Activated CD4-positive, alpha-beta T cell treated with anti-CD3 and anti-CD28 coated beads, Interleukin-2, amount 10 ng/mL, durations not matched to agents 7 days and 5 days (primary cell): Measurements from ENCODE around the gene INO80C. TPM values are rescaled to one million over a fixed set of nuclear protein-coding genes. Genes with fewer than 3 reads are reported as not detected.

ENCODE experiments used
- CTCF ChIA-PET: fragments of 350-600 bp; sonication (Branson Sonifier 250); formaldehyde crosslinking; loops from one replicate; lab custom pipeline; 2021; ENCODE audit warnings: antibody characterized with exemption; lab: Charles Lee
- POLR2A ChIA-PET: fragments of 350-600 bp; sonication (Branson Sonifier 250); formaldehyde crosslinking; loops from one replicate; lab custom pipeline; 2021; ENCODE audit warnings: antibody characterized with exemption; lab: Charles Lee
- DNase-seq: peaks from one replicate; pipeline ENCODE4 v3.0.0-alpha.2; 2020
- H3K27ac Mint-ChIP-seq: one replicate; pipeline ENCODE4 v1.8.0; 2021; ENCODE audit warnings: mild to moderate bottlenecking, moderate library complexity, mixed read lengths
- H3K27me3 Mint-ChIP-seq: one replicate; pipeline ENCODE4 v1.8.0; 2021; ENCODE audit warnings: mixed read lengths
- H3K36me3 Mint-ChIP-seq: one replicate; pipeline ENCODE4 v1.8.0; 2021; ENCODE audit warnings: low read depth, mixed read lengths
- H3K4me1 Mint-ChIP-seq: one replicate; pipeline ENCODE4 v1.8.0; 2021; ENCODE audit warnings: mixed read lengths
- H3K4me3 Mint-ChIP-seq: one replicate; pipeline ENCODE4 v1.8.0; 2021; ENCODE audit warnings: mild to moderate bottlenecking, moderate library complexity, mixed read lengths
- H3K9me3 Mint-ChIP-seq: one replicate; pipeline ENCODE4 v1.8.0; 2021; ENCODE audit warnings: mixed read lengths
- total RNA-seq, 2 experiments: library from RNA; stranded (reverse); gene quantifications; one replicate each; pipeline ENCODE4 v1.2.3, GENCODE V29; 2021

The INO80C gene
- total RNA-seq, 2 experiments from 2014 or later, result 18.9 to 22.0 TPM

DNA sequence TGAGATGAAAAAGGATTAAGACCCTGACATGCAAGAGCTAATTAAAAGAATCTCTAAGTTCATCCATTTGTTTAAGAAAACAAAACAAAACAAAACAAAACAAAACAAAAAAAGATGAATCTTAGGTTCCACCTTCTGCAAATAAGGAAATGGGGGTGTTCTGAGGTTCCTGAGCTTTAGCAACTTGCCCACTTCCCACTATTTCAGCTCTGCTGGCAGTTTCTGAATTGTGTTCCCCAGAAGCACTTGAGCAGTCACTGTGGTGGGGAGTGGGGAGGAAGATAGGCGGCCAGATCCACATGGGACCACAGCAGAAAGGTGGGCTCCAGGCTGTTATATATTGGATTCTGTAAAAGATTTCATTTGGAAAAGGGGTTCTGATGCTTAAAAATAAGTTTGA, 20.3 kb downstream of the INO80C start:
- ChIA-PET CTCF (interaction anchor here (0.6 to 1.3 kb wide), 3 partner anchors 14 to 469 kb away, joined by 3 read pairs; no protein-coding TSS in a partner anchor), POLR2A (no interaction called here)
- Mint-ChIP-seq H3K36me3 (peaks cover 19% of the 10 kb centered on the region), H3K27me3 (no peaks in the 10 kb centered on the region), H3K27ac (no peak overlapping the region), H3K4me1 (peaks cover under 1% of the 10 kb centered on the region), H3K9me3 (no peaks in the 10 kb centered on the region), H3K4me3 (no peak overlapping the region)
- DNase-seq, result no peak

DNA sequence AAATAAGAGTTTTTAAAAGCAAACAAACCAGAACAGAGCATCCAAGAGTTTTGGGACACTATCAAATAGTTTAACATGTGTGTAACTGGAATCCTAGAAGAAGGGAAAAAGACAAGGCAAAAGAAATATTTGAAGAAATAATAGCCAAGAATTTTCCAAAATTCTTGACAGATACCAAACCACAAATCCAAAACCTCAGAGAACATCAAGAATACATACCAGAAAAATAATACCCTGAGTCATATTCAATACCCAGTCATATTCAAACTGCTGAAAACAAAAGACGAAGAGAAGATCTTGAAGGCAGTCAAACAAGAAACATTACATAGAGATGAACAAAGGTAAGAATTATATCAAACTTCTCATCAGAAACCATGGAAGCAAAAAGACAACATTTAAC, 22.9 kb downstream of the INO80C start:
- H3K9me3 Mint-ChIP-seq, result no peaks in the 10 kb centered on the region
- no peak overlapping the region for H3K4me3 Mint-ChIP-seq
- no peaks in the 10 kb centered on the region for H3K4me1 Mint-ChIP-seq
- ChIA-PET POLR2A (no interaction called here), CTCF (no interaction called here)
- no peaks in the 10 kb centered on the region for H3K27me3 Mint-ChIP-seq
- peaks cover 21% of the 10 kb centered on the region for H3K36me3 Mint-ChIP-seq
- no peak for DNase-seq
- no peak overlapping the region for H3K27ac Mint-ChIP-seq

DNA sequence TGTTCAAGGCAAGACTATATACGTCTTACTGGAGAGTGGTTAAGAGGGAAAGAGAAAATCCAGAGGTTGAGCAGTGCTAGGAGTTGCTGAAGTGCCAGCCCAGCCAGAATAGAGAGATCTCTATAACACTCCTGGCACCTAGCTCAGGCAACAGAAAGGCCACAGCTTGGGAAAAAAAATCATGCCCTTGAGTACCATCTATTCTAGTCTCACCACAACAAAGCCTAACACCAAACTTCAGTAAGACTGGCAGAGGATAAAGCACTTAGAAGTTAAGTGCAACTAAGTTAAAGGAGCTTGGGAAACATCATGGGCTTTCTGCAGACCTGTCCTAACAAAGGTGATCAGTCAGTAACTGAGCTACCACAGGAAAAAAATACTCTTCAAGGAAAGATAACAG, 24.2 kb downstream of the INO80C start:
- Mint-ChIP-seq H3K4me3 (no peak overlapping the region), H3K4me1 (no peaks in the 10 kb centered on the region), H3K36me3 (peaks cover 21% of the 10 kb centered on the region), H3K27me3 (no peaks in the 10 kb centered on the region), H3K9me3 (no peaks in the 10 kb centered on the region), H3K27ac (no peak overlapping the region)
- POLR2A ChIA-PET, result no interaction called here
- DNase-seq, result no peak
- CTCF ChIA-PET, result interaction anchor here (1.1 kb wide), 1 partner anchor 432 kb away, joined by 4 read pairs; the partner anchor contains the start of gene MAPRE2

DNA sequence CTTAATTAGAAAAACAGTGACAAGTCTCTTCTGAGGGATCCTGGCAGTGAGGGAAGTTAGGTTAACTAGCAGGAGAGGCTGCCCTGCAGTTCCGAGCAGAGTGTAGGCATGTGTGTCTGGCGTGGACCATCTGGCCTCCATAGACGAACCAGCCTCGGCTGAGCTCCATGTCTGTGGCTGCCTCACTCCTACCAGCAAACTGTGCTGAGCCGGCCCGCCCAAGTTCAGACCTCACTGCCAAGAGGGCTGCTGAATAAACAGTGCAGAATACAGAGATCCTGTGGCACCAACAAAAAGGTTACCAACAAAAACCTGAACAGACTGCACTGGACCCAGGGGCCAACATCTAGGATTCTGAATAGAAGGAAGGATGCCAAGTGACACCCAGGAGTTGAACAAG, 27.3 kb downstream of the INO80C start:
- Mint-ChIP-seq H3K27me3 (no peaks in the 10 kb centered on the region), H3K36me3 (peaks cover 18% of the 10 kb centered on the region), H3K27ac (no peak overlapping the region), H3K4me1 (no peaks in the 10 kb centered on the region), H3K4me3 (no peak overlapping the region), H3K9me3 (no peaks in the 10 kb centered on the region)
- ChIA-PET CTCF (no interaction called here), POLR2A (no interaction called here)
- DNase-seq, result no peak

DNA sequence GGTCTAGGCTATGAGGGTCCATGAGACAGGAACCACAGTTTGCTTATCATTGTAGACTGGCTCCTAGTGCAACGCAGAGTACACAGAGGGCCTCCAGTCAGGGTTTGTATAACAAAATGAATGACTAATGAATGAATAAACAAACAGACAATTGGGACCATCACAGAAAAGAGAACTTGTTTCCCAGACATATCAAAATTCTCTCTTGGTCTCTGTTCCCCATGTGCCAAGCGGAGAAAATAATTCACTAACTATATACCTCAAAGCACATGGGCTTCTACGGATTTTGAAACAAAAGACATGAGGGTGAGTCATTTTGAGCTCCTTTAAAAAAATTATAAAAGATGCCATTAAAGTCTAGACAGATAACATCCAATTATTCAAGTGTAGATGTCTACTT, 28.0 kb downstream of the INO80C start:
- Mint-ChIP-seq H3K36me3 (peaks cover 13% of the 10 kb centered on the region), H3K4me3 (no peak overlapping the region), H3K27ac (no peak overlapping the region), H3K27me3 (no peaks in the 10 kb centered on the region), H3K9me3 (no peaks in the 10 kb centered on the region), H3K4me1 (no peaks in the 10 kb centered on the region)
- no peak for DNase-seq
- ChIA-PET POLR2A (no interaction called here), CTCF (no interaction called here)

DNA sequence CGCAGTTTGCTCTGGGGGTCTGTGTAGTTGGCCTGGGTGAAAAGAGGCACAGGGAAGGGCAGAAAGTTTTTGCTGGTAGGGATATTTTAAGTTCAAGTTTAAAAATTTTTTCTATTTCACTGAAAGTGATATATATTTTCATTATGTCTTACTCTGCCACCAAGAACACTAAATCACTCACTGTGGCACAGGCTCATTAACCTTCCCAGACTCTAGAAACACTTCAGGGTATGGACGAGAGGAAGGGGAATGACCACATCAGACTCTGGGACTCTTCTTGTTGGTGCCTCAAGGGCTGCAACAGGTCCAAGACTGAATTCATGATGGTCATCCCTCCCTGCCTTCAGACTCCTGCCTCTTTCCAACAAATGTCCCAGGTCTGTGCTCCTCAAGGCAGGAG, 29.0 kb downstream of the INO80C start:
- POLR2A ChIA-PET, result no interaction called here
- no peak overlapping the region for H3K4me3 Mint-ChIP-seq
- no peak overlapping the region for H3K27ac Mint-ChIP-seq
- CTCF ChIA-PET, result no interaction called here
- H3K9me3 Mint-ChIP-seq, result no peaks in the 10 kb centered on the region
- DNase-seq, result no peak
- no peaks in the 10 kb centered on the region for H3K4me1 Mint-ChIP-seq
- peaks cover 9% of the 10 kb centered on the region for H3K36me3 Mint-ChIP-seq
- H3K27me3 Mint-ChIP-seq, result no peaks in the 10 kb centered on the region

DNA sequence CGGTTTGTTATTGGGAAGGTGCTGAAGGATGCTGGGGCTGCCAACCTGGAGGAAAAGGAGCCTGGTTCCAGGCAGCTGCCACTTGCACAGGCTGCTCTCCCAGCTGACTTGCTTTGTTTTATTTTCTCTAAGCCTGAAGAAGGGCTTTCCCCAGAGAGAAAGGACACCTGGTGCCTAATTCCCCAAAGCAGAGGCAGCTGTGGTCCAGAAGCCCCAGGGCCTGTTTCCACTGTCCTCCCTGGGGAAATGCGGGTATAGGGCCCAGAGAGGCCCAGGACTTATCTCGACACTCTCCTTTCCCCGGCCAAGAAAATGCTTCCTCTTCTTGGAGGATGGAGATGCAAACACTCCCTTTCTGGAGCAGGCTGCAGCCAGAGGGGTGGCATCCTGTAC, 30.1 kb downstream of the INO80C start:
- H3K36me3 Mint-ChIP-seq, result peaks cover 4% of the 10 kb centered on the region
- no peaks in the 10 kb centered on the region for H3K9me3 Mint-ChIP-seq
- no peak overlapping the region for H3K27ac Mint-ChIP-seq
- no peak overlapping the region for H3K4me3 Mint-ChIP-seq
- ChIA-PET POLR2A (no interaction called here), CTCF (no interaction called here)
- H3K27me3 Mint-ChIP-seq, result no peaks in the 10 kb centered on the region
- H3K4me1 Mint-ChIP-seq, result no peaks in the 10 kb centered on the region
- no peak for DNase-seq

DNA sequence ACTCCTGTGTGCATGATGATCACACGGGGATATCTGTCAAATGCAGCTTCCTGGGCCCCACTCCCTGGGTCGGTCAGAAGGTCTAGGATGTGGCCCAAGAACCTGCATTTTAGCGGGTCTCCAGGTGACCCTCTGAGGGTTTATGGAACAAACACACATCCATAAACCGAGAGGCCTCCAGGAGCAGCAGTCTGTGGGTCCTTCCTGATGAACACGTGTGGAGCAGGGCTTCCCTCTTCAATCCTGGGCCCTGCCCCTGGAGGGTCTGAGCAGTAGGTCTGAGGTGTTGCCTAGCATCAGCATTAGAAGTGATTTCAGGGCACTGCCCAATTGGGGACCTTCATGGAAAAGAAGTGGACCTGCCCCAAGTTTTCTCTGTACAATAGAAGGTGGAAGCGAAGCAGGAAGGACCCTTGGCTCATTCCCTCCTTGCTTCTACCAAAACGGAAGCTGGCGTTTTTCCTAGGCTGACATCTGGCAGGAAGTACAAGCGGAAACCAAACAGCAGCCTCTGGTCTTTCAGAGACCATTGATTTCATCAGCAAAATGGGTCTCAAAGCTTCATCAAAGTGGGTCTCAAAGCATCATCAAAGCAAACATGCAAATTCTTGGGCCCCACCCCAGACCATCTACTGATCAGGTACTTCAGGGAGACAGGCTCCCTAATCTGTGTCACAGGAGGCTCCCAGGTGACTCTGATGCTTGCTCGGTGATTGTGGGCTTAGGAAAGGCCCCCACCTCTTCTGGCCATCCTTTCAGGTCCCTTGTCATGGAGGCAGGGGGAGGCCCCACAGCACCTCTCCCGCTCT, 30.7 kb downstream of the INO80C start:
- Mint-ChIP-seq H3K9me3 (no peaks in the 10 kb centered on the region), H3K27me3 (no peaks in the 10 kb centered on the region), H3K4me3 (no peak overlapping the region), H3K27ac (no peak overlapping the region), H3K4me1 (no peaks in the 10 kb centered on the region), H3K36me3 (no peaks in the 10 kb centered on the region)
- ChIA-PET POLR2A (no interaction called here), CTCF (interaction anchor here (1.0 kb wide), 1 partner anchor 20 kb away, joined by 6 read pairs; no protein-coding TSS in a partner anchor)
- no peak for DNase-seq

DNA sequence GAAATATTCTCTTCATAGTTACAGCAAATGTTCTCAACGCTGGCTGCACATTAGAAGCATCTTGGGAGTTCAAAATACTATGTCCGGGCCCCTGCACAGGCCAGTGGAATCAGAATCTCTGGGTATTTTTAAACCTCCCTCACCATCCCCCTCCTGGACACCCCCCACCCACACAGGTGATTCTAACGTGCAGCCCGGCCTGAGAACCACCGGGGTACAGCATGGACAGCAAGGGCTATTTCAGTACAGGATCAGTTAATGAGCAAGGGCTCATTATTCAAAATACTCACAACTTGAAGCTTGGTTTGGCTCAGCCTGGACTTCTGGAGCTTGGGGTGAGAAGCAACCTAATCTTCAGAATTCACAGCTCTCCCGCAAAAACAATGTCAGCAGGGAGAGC, 31.4 kb downstream of the INO80C start:
- Mint-ChIP-seq H3K4me3 (no peak overlapping the region), H3K27ac (no peak overlapping the region), H3K36me3 (no peaks in the 10 kb centered on the region), H3K4me1 (no peaks in the 10 kb centered on the region), H3K27me3 (no peaks in the 10 kb centered on the region), H3K9me3 (no peaks in the 10 kb centered on the region)
- DNase-seq, result no peak
- POLR2A ChIA-PET, result no interaction called here
- CTCF ChIA-PET, result interaction anchor here (1.0 kb wide), 1 partner anchor 21 kb away, joined by 6 read pairs; no protein-coding TSS in a partner anchor

DNA sequence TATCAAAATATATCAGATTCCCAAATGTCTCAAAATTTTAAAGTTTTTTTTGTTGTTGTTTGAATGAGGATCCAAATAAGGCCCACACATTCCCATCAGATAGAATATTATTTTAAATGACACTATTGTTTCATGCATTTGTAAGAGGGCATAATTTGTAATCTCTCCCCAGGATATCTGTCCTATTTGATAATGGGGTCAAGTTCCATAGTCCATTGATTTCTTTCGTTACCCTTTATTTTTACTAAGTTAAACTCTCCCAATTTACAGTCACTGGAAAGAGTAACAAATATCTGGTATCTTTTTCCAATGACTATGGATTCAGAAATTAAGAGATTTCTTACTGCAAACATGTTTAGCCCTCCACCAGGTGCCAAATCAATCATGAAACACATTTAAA, 32.4 kb downstream of the INO80C start:
- Mint-ChIP-seq H3K27me3 (no peaks in the 10 kb centered on the region), H3K27ac (no peak overlapping the region), H3K4me3 (no peak overlapping the region), H3K36me3 (no peaks in the 10 kb centered on the region), H3K4me1 (no peaks in the 10 kb centered on the region), H3K9me3 (no peaks in the 10 kb centered on the region)
- ChIA-PET POLR2A (no interaction called here), CTCF (no interaction called here)
- no peak for DNase-seq

DNA sequence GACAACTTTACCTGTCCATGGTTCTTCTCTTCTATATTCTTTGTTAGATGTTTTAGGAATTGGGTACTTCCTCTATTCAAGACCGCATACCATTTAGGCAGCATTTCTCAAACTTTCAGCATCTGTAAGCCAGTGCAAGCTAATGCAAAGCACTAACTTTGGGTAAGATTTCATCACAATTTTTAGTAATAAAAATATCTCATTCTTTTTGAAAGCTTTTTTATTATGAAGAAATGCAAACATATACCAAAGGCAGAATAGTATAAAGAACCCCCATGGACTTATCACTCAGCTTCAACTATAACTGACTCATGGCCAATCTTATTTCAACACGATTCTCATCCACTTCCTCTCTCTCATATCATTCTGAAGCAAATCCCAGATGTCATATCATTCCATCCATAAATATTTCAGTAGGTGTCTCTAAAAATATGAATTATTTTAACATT, 32.9 kb downstream of the INO80C start:
- ChIA-PET POLR2A (no interaction called here), CTCF (interaction anchor here (0.6 kb wide), 1 partner anchor 116 kb away, joined by 3 read pairs; no protein-coding TSS in a partner anchor)
- no peak for DNase-seq
- Mint-ChIP-seq H3K4me3 (no peak overlapping the region), H3K36me3 (no peaks in the 10 kb centered on the region), H3K27me3 (no peaks in the 10 kb centered on the region), H3K27ac (no peak overlapping the region), H3K9me3 (no peaks in the 10 kb centered on the region), H3K4me1 (no peaks in the 10 kb centered on the region)

DNA sequence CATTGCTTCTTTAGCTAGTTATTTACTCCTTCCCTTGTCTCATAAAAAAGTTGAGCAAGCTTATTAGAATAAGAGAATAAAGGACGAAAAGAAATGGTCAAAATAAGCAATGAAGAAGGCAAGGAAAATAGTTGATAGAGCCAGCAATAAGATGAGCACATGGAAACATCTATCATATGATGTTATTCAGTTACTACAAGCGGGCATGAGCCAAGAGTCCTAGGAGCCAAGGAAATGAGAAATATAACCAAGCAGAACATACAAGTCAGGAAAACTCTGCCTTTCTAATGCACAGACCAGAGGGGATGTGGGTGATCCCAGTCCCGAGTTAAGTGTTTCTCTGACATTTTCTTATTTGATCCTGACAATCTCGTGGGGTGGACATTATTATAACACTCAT, 33.9 kb downstream of the INO80C start:
- H3K4me3 Mint-ChIP-seq, result no peak overlapping the region
- H3K27ac Mint-ChIP-seq, result no peak overlapping the region

DNA sequence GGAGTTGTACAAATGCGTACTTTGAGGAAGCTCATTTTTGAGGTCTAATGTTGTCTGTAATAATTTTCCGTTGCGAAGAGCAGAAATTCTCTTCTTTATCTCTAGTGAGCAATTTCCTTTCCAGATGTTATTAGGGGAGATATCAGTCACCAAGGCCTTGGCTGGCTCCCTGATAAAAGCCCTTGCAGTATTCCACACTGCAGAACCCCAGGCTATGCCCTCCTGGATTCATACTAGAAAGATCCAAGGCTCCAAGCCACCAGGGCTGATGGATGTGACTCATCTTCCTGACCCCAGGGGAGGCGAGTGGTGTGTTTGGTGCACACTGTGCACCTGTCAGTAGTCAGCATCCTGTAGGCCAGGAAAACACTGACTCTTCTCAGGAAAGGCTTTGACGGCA, 34.7 kb downstream of the INO80C start:
- DNase-seq, result no peak
- Mint-ChIP-seq H3K27me3 (no peaks in the 10 kb centered on the region), H3K4me3 (no peak overlapping the region), H3K27ac (no peak overlapping the region), H3K9me3 (no peaks in the 10 kb centered on the region), H3K36me3 (no peaks in the 10 kb centered on the region), H3K4me1 (peaks cover 1% of the 10 kb centered on the region)
- POLR2A ChIA-PET, result no interaction called here
- CTCF ChIA-PET, result no interaction called here

More for the DNA sequence above, 33.9 kb downstream of the INO80C start:
- ChIA-PET POLR2A (no interaction called here), CTCF (no interaction called here)
- Mint-ChIP-seq H3K27me3 (no peaks in the 10 kb centered on the region), H3K4me1 (peaks cover 1% of the 10 kb centered on the region), H3K36me3 (no peaks in the 10 kb centered on the region), H3K9me3 (no peaks in the 10 kb centered on the region)
- no peak for DNase-seq
